K562 (cell line): ENCODE data around the gene PPA2. TPM values are rescaled to one million over a fixed set of nuclear protein-coding genes. Genes with fewer than 3 reads are reported as not detected.

Experiments used
- ATAC-seq: fragments of 200-7000 bp; cut with Tn5 transposase; 3 replicates; pipeline ENCODE4 v1.9.1; 2020; ENCODE audit warnings: moderate library complexity
- BruUV-seq: library from RNA; stranded (reverse); fragments of 400-500 nt; replicated peaks from 2 replicates; lab custom pipeline; 2021; lab: Mats Ljungman, UMichigan
- CTCF ChIA-PET: fragments of 300-600 bp; formaldehyde crosslinking; extraction: SDS; loops from one replicate; lab custom pipeline; 2021; ENCODE audit warnings: low intra/inter-chr PET ratio; lab: Yijun Ruan, JAX
- POLR2A ChIA-PET: fragments of 300-600, 350-650 bp; sonication (Branson Sonifier 250); formaldehyde crosslinking; extraction: SDS; loops from one replicate; lab custom pipeline; 2021; ENCODE audit warnings: antibody characterized with exemption, inconsistent platforms; lab: Yijun Ruan, JAX
- DNase-seq, 4 experiments: peaks; one replicate each; pipeline versions ENCODE4 v3.0.0 to v3.0.0-alpha.2; 2011 to 2018; ENCODE audit warnings: low spot score in 3 of 4, mixed read lengths in 3 of 4; ENCODE audit errors: extremely low read depth in 1 of 4
- FAIRE-seq: peaks from 2 replicates; lab custom pipeline; 2011; peaks lifted over from hg19 to GRCh38; lab: Jason Lieb, UNC
- H2AFZ ChIP-seq: 2 replicates; pipeline ENCODE4 v1.6.0; 2011; ENCODE audit warnings: low read depth, low read length, control low read depth, inconsistent platforms
- H3K27ac ChIP-seq: fragments of 200-600 bp; 3 replicates; pipeline ENCODE4 v1.8.0; 2011; ENCODE audit warnings: low read depth, mild to moderate bottlenecking, control low read depth, inconsistent platforms, low read length, moderate library complexity, mixed read lengths; ENCODE audit errors: extremely low read depth
- H3K27me3 ChIP-seq, 2 experiments: fragments of 300-600 bp in 1 of 2; 2 replicates in 1 of 2; 3 replicates in 1 of 2; pipeline versions ENCODE4 v1.6.0 to v1.8.0; 2011; ENCODE audit warnings: inconsistent platforms in 2 of 2, low read length in 2 of 2, mild to moderate bottlenecking in 1 of 2, mixed read lengths in 1 of 2, moderate library complexity in 1 of 2; ENCODE audit not compliant: control insufficient read depth in 2 of 2, insufficient read depth in 2 of 2
- H3K36me3 ChIP-seq: fragments of 300-600 bp; 3 replicates; pipeline ENCODE4 v1.8.0; 2011; ENCODE audit warnings: mild to moderate bottlenecking, low read length, inconsistent platforms; ENCODE audit not compliant: control insufficient read depth, insufficient read depth
- H3K4me1 ChIP-seq, 2 experiments: fragments of 200-600 bp in 1 of 2; replicated peaks in 1 of 2; 2 replicates in 1 of 2; 3 replicates in 1 of 2; pipeline versions ENCODE4 v1.5.1 to v1.8.0; 2011; ENCODE audit warnings: inconsistent platforms in 2 of 2, low read length in 2 of 2, mild to moderate bottlenecking in 1 of 2, mixed read lengths in 1 of 2, moderate library complexity in 1 of 2; ENCODE audit not compliant: control insufficient read depth in 2 of 2, insufficient read depth in 2 of 2
- H3K4me2 ChIP-seq: 2 replicates; pipeline ENCODE4 v1.6.1; 2011; ENCODE audit warnings: low read length, control low read depth, inconsistent platforms, mixed read lengths; ENCODE audit not compliant: insufficient read depth
- H3K4me3 ChIP-seq: fragments of 200-600 bp; sonication (generic), shearing (Covaris generic); 2 replicates; pipeline ENCODE4 v1.5.1; 2016; ENCODE audit warnings: control low read depth, inconsistent platforms
- H3K79me2 ChIP-seq: fragments of 200-600 bp; 3 replicates; pipeline ENCODE4 v1.8.0; 2011; ENCODE audit warnings: low read length, inconsistent platforms; ENCODE audit not compliant: control insufficient read depth, insufficient read depth
- H3K9ac ChIP-seq, 2 experiments: 2 replicates each; pipeline versions ENCODE4 v1.6.0 to v1.6.1; 2011; ENCODE audit warnings: low read depth in 2 of 2, low read length in 2 of 2, control low read depth in 1 of 2, inconsistent platforms in 1 of 2, mild to moderate bottlenecking in 1 of 2, mixed read lengths in 1 of 2; ENCODE audit not compliant: insufficient read depth in 1 of 2
- H3K9me1 ChIP-seq: one replicate; pipeline ENCODE4 v1.6.0; 2011; ENCODE audit warnings: inconsistent platforms, mild to moderate bottlenecking, low read length, moderate library complexity; ENCODE audit not compliant: control insufficient read depth, insufficient read depth
- H3K9me3 ChIP-seq: replicated peaks from 2 replicates; pipeline ENCODE4 v1.5.1; 2011; ENCODE audit warnings: low read depth, low read length, inconsistent platforms; ENCODE audit not compliant: control insufficient read depth, insufficient read depth
- H4K20me1 ChIP-seq: replicated peaks from 2 replicates; pipeline ENCODE4 v1.6.1; 2011; ENCODE audit warnings: low read length, inconsistent platforms, mixed read lengths; ENCODE audit not compliant: control insufficient read depth, insufficient read depth
- CHD4 ChIP-seq: fragments of 200-600 bp; sonication (generic); IDR thresholded peaks from 3 replicates; pipeline ENCODE4 v1.6.1; 2012; ENCODE audit warnings: low read depth, mild to moderate bottlenecking, mixed read lengths, low read length, inconsistent platforms; ENCODE audit not compliant: insufficient read depth, insufficient replicate concordance, poor library complexity, severe bottlenecking
- CREB1 ChIP-seq, 2 experiments: sonication (generic) in 1 of 2; formaldehyde crosslinking in 1 of 2; IDR thresholded peaks; 2 replicates each; pipeline versions ENCODE4 v1.6.1 to v1.8.0; 2012 to 2022; ENCODE audit warnings: inconsistent platforms in 1 of 2, mild to moderate bottlenecking in 1 of 2, missing genetic modification reagents in 1 of 2, moderate library complexity in 1 of 2
- DDX20 ChIP-seq: fragments of 450-650 bp; IDR thresholded peaks from 2 replicates; pipeline ENCODE4 v1.6.1; 2016; ENCODE audit warnings: missing genetic modification characterization, low read depth, mild to moderate bottlenecking, missing compliant biosample characterization, moderate library complexity
- EGR1 ChIP-seq: fragments of 450-650 bp; conservative IDR thresholded peaks from 2 replicates; pipeline ENCODE4 v1.6.1; 2017; ENCODE audit warnings: mild to moderate bottlenecking
- MCM5 ChIP-seq: fragments of 450-650 bp; IDR thresholded peaks from 2 replicates; pipeline ENCODE4 v1.6.1; 2016; ENCODE audit warnings: low read depth
- NFE2L1 ChIP-seq: fragments of 450-650 bp; IDR thresholded peaks from 2 replicates; pipeline ENCODE4 v1.6.1; 2016; ENCODE audit warnings: missing genetic modification characterization, low read depth, mild to moderate bottlenecking, missing compliant biosample characterization, moderate library complexity, borderline replicate concordance
- POLR2H ChIP-seq: IDR thresholded peaks from 2 replicates; pipeline ENCODE4 v1.6.1; 2016; ENCODE audit warnings: missing genetic modification characterization, low read depth, mild to moderate bottlenecking, control low read depth, missing compliant biosample characterization, moderate library complexity
- POLR3A ChIP-seq: IDR thresholded peaks from 2 replicates; pipeline ENCODE4 v1.6.1; 2011; ENCODE audit warnings: borderline replicate concordance, mild to moderate bottlenecking, moderate library complexity; ENCODE audit not compliant: insufficient read length, insufficient read depth; ENCODE audit errors: extremely low read depth
- PTBP1 ChIP-seq: fragments of 200-400 bp; formaldehyde crosslinking; IDR thresholded peaks from 2 replicates; pipeline ENCODE4 v1.6.1; 2017; ENCODE audit warnings: low read depth, low read length
- SIX5 ChIP-seq, 2 experiments: IDR thresholded peaks; 2 replicates each; pipeline ENCODE4 v1.6.1; 2011; ENCODE audit warnings: low read length in 2 of 2, borderline replicate concordance in 1 of 2, low read depth in 1 of 2, mild to moderate bottlenecking in 1 of 2, moderate library complexity in 1 of 2; ENCODE audit not compliant: insufficient read depth in 1 of 2
- STAT6 ChIP-seq: sonication (generic); formaldehyde crosslinking; IDR thresholded peaks from 2 replicates; pipeline ENCODE4 v1.8.1; 2023; ENCODE audit warnings: mild to moderate bottlenecking, missing genetic modification reagents
- XRCC3 ChIP-seq: fragments of 450-650 bp; IDR thresholded peaks from 2 replicates; pipeline ENCODE4 v1.6.1; 2017; ENCODE audit warnings: mild to moderate bottlenecking, moderate library complexity
- ZBTB7A ChIP-seq: IDR thresholded peaks from 2 replicates; pipeline ENCODE4 v1.6.1; 2011; ENCODE audit warnings: low read depth, mild to moderate bottlenecking, low read length, moderate library complexity, borderline replicate concordance; ENCODE audit not compliant: control insufficient read depth
- ZBTB8A ChIP-seq: fragments of 450-650 bp; IDR thresholded peaks from 2 replicates; pipeline ENCODE4 v1.6.1; 2018; ENCODE audit warnings: mild to moderate bottlenecking, moderate library complexity; ENCODE audit not compliant: partially characterized antibody
- ZC3H8 ChIP-seq: fragments of 450-650 bp; IDR thresholded peaks from 2 replicates; pipeline ENCODE4 v1.6.1; 2017
- ZSCAN32 ChIP-seq: fragments of 450-650 bp; formaldehyde crosslinking; IDR thresholded peaks from 2 replicates; pipeline ENCODE4 v1.4.0; 2020; ENCODE audit warnings: mild to moderate bottlenecking, moderate library complexity
- WGBS: fragments of 100-300 bp; shearing (Covaris generic); methylation state at CpG from one replicate; pipeline ENCODE4 v1.1.6; 2016; ENCODE audit warnings: low coverage, mixed read lengths; ENCODE audit not compliant: insufficient coverage; ENCODE audit errors: missing lambda C conversion rate; 5-methylcytosine and 5-hydroxymethylcytosine counted together
- in situ Hi-C: fragments of 300-500 bp; cut with MboI; formaldehyde crosslinking; loops from 4 replicates; pipeline ENCODE4 v1.15.0; 2018; ENCODE audit warnings: inconsistent platforms, mixed read lengths
- intact Hi-C: fragments of 100-400 bp; cut with micrococcal nuclease; formaldehyde crosslinking; loops from 2 replicates; pipeline ENCODE4 v1.14.2; 2022
- polyA plus RNA-seq, 8 experiments: library from polyadenylated mRNA; depleted of rRNA in 4 of 8; stranded (reverse) in 5 of 8; unstranded in 3 of 8; fragments of >200 nt; fragmentation: Nextera tagmentation in 2 of 8; fragmentation: Illumina TruSeq in 1 of 8; extraction: Ambion mirVana in 2 of 8; extraction: Trizol in 1 of 8; gene quantifications; 2 replicates each; pipeline versions ENCODE4 v1.2.1 to v1.2.3, GENCODE V29; 2011 to 2014; ENCODE audit warnings: inconsistent platforms in 1 of 8, missing spikeins in 1 of 8
- total RNA-seq, 7 experiments: library from RNA; depleted of rRNA in 6 of 7; stranded (reverse); fragments of >200 nt in 6 of 7; fragmentation: Illumina TruSeq in 2 of 7; extraction: Trizol in 2 of 7; gene quantifications; 2 replicates each; pipeline versions ENCODE4 v1.2.1 to v1.2.3, GENCODE V29; 2011 to 2021; ENCODE audit warnings: low replicate concordance in 1 of 7

PPA2 gene
- total and polyA plus RNA-seq, 9 of the 15 experiments (the other 6 are each of a cell fraction or from before 2014, with no cell fraction given): 48.3 to 190 (median 109) TPM

- TF ChIP-seq POLR3A (no peak), STAT6 (CRISPR knock-in tag) (no peak), ZSCAN32 (CRISPR knock-in tag) (no peak), CREB1 (IDR thresholded peaks at IDR 0.05) (no peak), CREB1 (CRISPR knock-in tag; IDR thresholded peaks at IDR 0.05) (no peak), CHD4 (no peak), XRCC3 (no peak), POLR2H (tag) (no peak), ZBTB7A (no peak), ZC3H8 (no peak), SIX5 (IDR thresholded peaks at IDR 0.05; ENCODE audit: borderline replicate concordance in 1 of 2, insufficient read depth in 1 of 2, low read depth in 1 of 2, low read length in 2 of 2) (no peak), ZBTB8A (no peak), DDX20 (no peak), MCM5 (no peak), PTBP1 (no peak), EGR1 (no peak), NFE2L1 (tag) (no peak)
- Histone ChIP-seq H3K4me1 (no peaks in the 10 kb centered on the region), H3K27ac (no peak overlapping the region), H2AFZ (no peak overlapping the region), H3K9me3 (no peaks in the 10 kb centered on the region), H3K79me2 (no peaks in the 10 kb centered on the region), H3K27me3 (no peaks in the 10 kb centered on the region), H4K20me1 (no peaks in the 10 kb centered on the region), H3K4me2 (no peak overlapping the region), H3K36me3 (no peaks in the 10 kb centered on the region), H3K9me1 (no peaks in the 10 kb centered on the region), H3K4me3 (no peak overlapping the region), H3K9ac (no peak overlapping the region)
- no peak for ATAC-seq
- POLR2A ChIA-PET: no interaction called here
- no peak for FAIRE-seq
- no peak for DNase-seq
- intact Hi-C loops: no loop called here
- CTCF ChIA-PET: no interaction called here
- no TSS peak for BruUV-seq
- WGBS: 4% methylated on average over 2 of the region's 2 CpGs
- in situ Hi-C loops: no loop called here
Observed at GRCh38 chr4:105510245-105510644, 36.4 kb upstream of the PPA2 start.
